BE2C (cell line): ENCODE data around the gene STKLD1.

Experiments
- DNase-seq: peaks from one replicate; pipeline ENCODE4 v3.0.0-alpha.2; 2020
- H3K27me3 ChIP-seq: fragments of 250-450 bp; sonication (Bioruptor Pico); 2 replicates; pipeline ENCODE4 v1.5.1; 2020; ENCODE audit warnings: mild to moderate bottlenecking
- H3K36me3 ChIP-seq: fragments of 250-450 bp; sonication (Bioruptor Pico); 2 replicates; pipeline ENCODE4 v1.5.1; 2020; ENCODE audit warnings: mild to moderate bottlenecking
- H3K4me1 ChIP-seq: fragments of 250-450 bp; sonication (Bioruptor Pico); 2 replicates; pipeline ENCODE4 v1.5.1; 2020
- H3K4me3 ChIP-seq: 2 replicates; pipeline ENCODE4 v1.5.1; 2011; ENCODE audit warnings: low read depth, low read length
- H3K9me3 ChIP-seq: fragments of 250-450 bp; sonication (Bioruptor Pico); 2 replicates; pipeline ENCODE4 v1.5.1; 2020
- TF ChIP-seq, protein P1 (sequence below): IDR thresholded peaks from 2 replicates; pipeline ENCODE4 v1.5.1; 2012; ENCODE audit warnings: mild to moderate bottlenecking, low read depth, low read length

The STKLD1 gene

DNA sequence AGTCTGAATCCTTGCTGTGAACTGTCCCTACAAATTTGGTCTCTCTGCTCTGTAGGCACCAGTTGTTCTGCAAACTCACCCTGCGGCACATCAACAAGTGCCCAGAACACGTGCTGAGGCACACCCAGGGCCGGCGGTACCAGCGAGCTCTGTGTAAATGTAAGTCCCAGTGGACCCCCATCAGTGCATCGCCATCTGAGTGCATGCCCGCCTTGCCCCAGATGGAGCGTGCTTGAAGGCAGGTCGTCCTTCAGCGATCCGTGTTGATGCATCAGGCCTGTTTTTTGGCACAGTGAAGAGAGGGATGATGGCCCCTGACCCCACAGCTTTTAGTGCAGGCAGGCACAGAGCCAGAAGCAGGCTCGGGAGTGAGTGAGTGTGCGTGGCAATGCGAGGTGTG, 18.5 kb upstream of the STKLD1 start:
- peaks cover 12% of the 10 kb centered on the region for H3K4me1 ChIP-seq
- no peaks in the 10 kb centered on the region for H3K9me3 ChIP-seq
- no peaks in the 10 kb centered on the region for H3K27me3 ChIP-seq
- H3K36me3 ChIP-seq: peaks cover 48% of the 10 kb centered on the region
- H3K4me3 ChIP-seq: peak overlapping the region; percentile 92
- DNase-seq: no peak
- TF ChIP-seq, protein P1, sequence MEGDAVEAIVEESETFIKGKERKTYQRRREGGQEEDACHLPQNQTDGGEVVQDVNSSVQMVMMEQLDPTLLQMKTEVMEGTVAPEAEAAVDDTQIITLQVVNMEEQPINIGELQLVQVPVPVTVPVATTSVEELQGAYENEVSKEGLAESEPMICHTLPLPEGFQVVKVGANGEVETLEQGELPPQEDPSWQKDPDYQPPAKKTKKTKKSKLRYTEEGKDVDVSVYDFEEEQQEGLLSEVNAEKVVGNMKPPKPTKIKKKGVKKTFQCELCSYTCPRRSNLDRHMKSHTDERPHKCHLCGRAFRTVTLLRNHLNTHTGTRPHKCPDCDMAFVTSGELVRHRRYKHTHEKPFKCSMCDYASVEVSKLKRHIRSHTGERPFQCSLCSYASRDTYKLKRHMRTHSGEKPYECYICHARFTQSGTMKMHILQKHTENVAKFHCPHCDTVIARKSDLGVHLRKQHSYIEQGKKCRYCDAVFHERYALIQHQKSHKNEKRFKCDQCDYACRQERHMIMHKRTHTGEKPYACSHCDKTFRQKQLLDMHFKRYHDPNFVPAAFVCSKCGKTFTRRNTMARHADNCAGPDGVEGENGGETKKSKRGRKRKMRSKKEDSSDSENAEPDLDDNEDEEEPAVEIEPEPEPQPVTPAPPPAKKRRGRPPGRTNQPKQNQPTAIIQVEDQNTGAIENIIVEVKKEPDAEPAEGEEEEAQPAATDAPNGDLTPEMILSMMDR: no peak

DNA sequence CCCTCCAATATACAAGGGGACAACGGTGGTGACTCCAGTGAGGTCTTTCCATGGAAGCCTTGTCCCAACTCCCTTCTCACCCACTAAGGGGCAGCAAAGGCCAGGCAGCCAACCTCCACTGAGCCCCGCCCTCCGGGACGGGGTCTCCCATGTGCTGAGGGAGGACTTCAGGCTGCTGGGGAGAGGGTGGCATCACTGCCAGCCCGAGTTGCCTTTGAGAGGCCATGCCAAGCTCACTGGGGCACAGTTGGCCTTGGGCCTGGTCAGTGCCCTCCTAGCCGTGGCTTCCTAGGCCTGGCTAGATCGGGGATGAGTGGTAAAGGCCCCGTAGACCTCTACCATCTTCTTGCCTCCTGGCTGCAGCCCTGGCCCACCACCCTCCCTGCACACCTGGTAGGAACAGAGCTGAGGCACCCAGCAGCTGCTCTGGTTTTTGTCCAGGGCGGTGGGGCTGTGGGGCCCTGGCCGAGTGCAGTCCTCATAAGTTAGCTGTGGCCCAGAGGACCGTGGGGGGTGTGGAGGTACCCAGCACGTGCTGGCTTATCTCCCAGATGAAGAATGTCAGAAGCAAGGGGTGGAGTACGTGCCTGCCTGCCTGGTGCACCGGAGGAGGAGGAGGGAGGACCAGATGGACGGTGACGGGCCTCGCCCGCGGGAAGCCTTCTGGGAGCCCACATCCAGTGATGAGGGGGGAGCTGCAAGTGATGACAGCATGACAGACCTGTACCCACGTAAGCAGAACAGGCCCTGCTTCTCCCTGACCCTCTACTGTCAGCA, 16.6 kb upstream of the STKLD1 start:
- DNase-seq: peak; percentile 84
- Histone ChIP-seq H3K36me3 (peaks cover 63% of the 10 kb centered on the region), H3K4me1 (peaks cover 12% of the 10 kb centered on the region), H3K27me3 (no peaks in the 10 kb centered on the region), H3K4me3 (no peak overlapping the region), H3K9me3 (no peaks in the 10 kb centered on the region)
- TF ChIP-seq, protein P1: peak; percentile 87

- Histone ChIP-seq H3K9me3 (no peaks in the 10 kb centered on the region), H3K4me3 (no peak overlapping the region), H3K27me3 (no peaks in the 10 kb centered on the region), H3K4me1 (peaks cover 12% of the 10 kb centered on the region), H3K36me3 (peaks cover 73% of the 10 kb centered on the region)
- no peak for DNase-seq
- TF ChIP-seq, protein P1: no peak
These were observed 15.5 kb upstream of the STKLD1 start for GRCh38 chr9:133360400-133361393.

DNA sequence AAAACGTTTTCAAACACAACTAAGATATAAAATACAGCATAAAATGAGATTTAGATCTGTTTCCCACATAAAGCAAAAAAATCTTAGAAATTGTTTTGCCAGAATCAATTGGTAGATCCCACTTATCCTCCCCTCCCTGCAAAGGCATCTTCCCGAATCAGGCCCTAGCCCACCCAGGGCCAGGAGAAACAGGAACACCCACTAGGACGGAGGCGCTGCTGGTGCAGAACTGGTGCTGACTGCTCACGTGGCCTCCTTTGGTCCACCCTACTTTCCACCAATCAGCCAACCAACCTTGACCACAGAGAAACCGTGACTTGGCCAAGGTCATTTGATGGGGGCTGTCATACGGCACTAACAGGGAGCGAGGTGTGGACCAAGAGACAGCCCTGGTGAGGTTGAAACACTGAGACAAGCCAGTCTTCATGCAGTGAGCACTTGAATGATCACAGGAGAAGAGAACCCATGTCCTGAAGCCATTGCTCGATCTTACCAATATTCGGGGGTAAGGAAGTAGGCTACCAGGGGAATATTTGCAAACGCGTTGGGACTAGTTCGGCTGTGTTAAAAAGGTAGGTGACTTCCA, 14.6 kb upstream of the STKLD1 start:
- H3K36me3 ChIP-seq: peaks cover 82% of the 10 kb centered on the region
- H3K27me3 ChIP-seq: no peaks in the 10 kb centered on the region
- DNase-seq: no peak
- no peak overlapping the region for H3K4me3 ChIP-seq
- H3K9me3 ChIP-seq: no peaks in the 10 kb centered on the region
- peaks cover 12% of the 10 kb centered on the region for H3K4me1 ChIP-seq
- TF ChIP-seq, protein P1: no peak

GRCh38 chr9:133362359-133363044, 13.7 kb upstream of the STKLD1 start:
- H3K4me3 ChIP-seq: no peak overlapping the region
- no peak for DNase-seq
- H3K36me3 ChIP-seq: peaks cover 91% of the 10 kb centered on the region
- no peaks in the 10 kb centered on the region for H3K9me3 ChIP-seq
- peaks cover 12% of the 10 kb centered on the region for H3K4me1 ChIP-seq
- TF ChIP-seq, protein P1: no peak
- no peaks in the 10 kb centered on the region for H3K27me3 ChIP-seq
